ENCODE results near the gene CCNDBP1.
A peak's percentile ranks its signal among the peaks of the same experiment; 100 is the strongest.
"Not testable (repeated sequence)": the region's sequence is repeated elsewhere in the genome, so short reads cannot be mapped to it uniquely, and the experiment has no call there.

The CCNDBP1 gene

GRCh38 chr15:43194795-43195194 lies 9.6 kb downstream of the CCNDBP1 start:
- DNase-seq, result no peak

DNA sequence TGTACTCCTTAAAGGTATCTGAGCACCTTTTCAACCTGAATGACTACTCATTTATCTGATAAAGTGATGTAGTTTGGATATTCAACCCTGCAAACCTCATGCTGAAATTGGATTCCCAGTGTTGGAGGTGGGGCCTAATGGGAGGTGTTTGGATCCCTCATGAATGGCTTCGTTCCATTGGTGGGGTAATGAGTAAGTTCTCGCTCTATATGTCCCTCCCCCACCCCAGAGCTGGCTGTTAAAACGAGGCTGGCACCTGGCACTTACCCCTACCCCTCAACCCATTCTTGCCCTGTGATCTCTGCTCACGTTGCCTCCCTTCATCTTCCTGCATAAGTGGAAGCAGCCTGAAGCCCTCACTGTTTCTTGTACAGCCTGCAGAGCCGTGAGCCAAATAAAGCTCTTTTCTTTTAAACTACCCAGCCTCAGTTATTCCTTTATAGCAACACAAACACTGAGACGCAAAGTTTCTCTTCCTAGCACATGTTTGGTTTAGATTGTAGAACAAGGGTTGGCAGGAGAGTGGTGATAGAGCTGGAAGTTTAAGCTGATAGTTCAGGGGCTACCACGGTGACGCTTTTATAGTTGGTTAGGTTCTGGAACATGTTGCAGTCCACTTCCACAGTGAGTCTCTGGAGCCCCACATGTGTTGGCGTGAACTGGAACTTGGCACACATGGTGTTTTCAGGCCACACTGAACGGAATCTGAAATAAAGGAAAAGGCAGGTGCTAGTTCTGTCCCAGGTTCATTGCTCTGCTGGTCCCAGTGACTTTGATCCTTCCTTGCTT lies 11.8 kb downstream of the CCNDBP1 start:
- DNase-seq, result no peak

GRCh38 chr15:43197773-43198172 lies 12.6 kb downstream of the CCNDBP1 start:
- not testable (repeated sequence) for DNase-seq

GRCh38 chr15:43198556-43198955 lies 13.4 kb downstream of the CCNDBP1 start:
- not testable (repeated sequence) for DNase-seq

DNA sequence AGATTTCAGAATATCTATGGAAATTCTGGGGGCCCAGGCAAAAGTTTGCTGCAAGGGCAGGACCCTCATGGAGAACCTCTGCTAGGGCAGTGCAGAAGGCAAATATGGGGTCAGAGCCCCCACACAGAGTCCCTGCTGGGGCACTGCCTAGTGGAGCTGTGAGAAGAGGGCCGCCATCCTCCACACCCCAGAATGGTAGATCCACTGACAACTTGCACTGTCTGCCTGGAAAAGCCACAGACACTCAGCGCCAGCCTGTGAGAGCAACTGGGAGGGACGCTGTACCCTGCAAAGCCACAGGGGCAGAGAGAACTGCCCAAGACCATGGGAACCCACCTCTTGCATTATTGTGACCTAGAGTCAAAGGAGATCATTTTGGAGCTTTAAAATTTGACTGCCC lies 13.8 kb downstream of the CCNDBP1 start:
- no peak for DNase-seq

DNA sequence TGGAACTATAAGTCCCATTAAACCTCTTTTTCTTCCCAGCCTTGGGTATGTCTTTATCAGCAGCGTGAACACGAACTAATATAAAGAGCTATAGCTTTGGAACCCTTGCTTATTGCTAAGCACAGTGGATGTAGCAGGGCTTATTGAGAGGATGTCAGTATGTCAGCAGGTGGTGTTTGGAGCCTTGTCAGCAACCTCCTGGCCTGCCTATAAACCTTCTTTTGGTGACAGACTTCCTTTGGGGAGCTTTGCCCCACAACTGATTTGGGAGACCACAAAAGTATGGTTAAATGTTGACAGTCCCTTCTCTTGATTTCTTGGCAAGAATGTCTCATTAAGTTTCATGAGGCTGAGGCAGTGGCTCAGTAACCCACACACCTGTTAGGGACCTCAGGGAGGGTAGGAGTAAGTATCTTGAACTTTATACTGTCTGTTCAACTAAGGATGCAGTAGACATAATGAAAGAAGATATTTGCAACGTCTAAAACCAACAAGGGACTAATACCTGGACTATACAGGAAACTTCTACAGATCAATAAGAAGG lies 14.8 kb downstream of the CCNDBP1 start:
- DNase-seq, result no peak

- peak; percentile 39 for DNase-seq
Observed at GRCh38 chr15:43204016-43204901, 19.1 kb downstream of the CCNDBP1 start.

DNA sequence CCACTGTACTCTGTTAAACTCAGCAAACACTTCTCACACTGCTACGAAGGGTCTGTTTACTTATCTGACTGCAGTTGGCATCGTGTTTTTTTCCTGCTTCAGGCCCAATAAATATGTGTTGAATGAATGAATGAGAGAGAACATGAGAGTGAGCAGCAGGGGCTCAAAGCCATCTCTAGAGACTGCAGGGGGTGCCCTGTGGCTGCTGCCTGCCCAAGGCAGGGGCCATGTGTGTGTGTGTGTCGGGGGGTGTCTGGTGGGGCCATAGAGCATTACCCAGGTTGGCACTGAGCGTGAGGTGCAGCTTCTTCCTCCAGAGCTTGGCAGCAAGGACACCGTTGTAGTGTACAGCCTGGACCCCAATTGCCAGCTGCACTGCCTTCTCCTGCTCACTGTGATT lies 20.9 kb downstream of the CCNDBP1 start:
- DNase-seq, result no peak

DNA sequence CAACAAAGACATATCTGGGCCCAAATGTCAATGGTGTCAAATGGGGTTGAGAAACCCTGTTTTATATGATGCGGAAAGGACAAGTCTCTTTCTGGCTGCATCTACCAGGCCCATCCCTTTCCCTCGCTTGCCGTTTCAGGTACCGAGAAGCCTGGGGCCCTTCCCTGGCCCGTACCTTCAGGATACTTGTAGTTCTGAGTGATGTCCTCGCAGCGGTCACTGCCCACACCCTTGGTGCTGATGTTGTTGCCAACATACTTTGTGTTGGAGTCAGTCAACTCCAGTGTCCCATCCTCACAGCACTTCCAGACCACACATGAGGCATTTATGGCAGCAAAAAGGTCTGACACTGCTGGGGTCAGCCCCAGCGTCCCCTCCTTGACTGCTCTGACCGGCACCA lies 21.8 kb downstream of the CCNDBP1 start:
- DNase-seq, result no peak

DNA sequence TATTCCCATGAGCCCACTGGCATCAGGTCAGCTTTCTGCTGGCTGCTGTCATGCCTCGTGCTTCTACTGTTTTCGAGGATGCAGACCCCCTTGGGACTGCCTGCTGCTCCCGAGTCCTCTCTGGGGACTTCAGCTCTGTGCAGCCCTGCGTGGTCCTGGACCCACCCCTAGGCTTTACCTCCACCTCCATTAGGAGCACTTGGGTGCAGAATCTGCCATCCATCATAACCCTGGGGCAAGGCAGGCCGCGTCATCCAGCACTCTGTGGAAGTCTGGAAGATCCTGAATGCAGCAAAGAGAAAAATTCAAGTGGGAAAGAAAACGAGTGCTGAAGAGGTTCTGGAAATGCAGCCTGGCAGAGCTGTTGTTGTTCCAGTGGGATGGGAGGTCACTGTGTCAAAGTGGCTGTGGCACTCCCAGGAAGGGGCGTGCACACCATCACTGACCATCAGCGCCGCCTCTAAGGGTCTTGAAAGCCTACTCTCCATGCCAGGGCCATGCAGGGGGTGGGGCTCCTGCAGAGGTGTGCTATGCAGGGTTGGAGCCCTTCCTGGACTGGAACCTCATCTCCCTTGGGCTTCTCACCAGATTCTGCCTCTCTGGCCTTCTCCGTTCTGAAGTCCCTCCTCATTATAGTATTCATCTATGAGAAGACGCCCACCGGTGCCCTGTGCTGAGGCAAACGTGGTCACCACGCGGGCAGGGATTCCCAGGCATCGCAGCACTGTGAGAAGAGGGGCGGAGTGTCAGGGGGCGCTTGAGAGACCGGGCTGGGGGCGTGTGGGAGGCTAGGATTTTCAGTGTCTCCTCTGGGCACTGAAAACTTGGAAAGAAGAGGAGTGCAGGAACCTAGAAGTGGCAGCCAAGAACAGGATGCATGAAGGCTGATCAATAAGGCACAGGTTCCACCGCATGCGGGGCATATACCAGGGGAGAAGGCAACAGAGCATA lies 23.1 kb downstream of the CCNDBP1 start:
- no peak for DNase-seq

GRCh38 chr15:43209059-43209824 lies 24.0 kb downstream of the CCNDBP1 start:
- no peak for DNase-seq

- DNase-seq, result no peak
Observed at GRCh38 chr15:43210172-43210745, 25.1 kb downstream of the CCNDBP1 start.

- DNase-seq, result no peak
Observed at GRCh38 chr15:43210807-43211206, 25.6 kb downstream of the CCNDBP1 start.

- no peak for DNase-seq
Observed at GRCh38 chr15:43211224-43211735, 26.1 kb downstream of the CCNDBP1 start.

GRCh38 chr15:43212299-43212698 lies 27.1 kb downstream of the CCNDBP1 start:
- DNase-seq, result no peak

- DNase-seq, result no peak
Observed at GRCh38 chr15:43212951-43213350, 27.7 kb downstream of the CCNDBP1 start.

GRCh38 chr15:43213466-43213865 lies 28.3 kb downstream of the CCNDBP1 start:
- no peak for DNase-seq

DNA sequence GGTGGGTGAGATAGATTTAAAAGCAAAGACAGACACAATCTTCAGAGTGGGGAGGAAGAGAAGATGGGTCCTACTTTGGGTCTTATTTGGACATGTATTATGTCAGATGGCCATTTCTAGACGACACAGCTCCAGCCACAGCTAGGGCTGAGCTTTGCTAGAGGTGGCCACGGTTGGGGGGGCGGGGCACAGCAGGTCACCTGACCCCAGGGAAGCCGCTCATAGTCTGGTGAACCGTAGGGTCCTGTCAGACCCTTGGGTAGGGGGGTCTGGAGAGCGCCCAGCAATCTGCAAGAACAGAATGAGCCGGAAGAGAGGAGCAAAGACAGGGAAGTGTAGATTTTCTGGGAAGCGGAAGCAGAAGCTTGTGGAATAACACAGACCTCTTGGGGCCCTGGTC lies 29.0 kb downstream of the CCNDBP1 start:
- DNase-seq, result no peak

DNA sequence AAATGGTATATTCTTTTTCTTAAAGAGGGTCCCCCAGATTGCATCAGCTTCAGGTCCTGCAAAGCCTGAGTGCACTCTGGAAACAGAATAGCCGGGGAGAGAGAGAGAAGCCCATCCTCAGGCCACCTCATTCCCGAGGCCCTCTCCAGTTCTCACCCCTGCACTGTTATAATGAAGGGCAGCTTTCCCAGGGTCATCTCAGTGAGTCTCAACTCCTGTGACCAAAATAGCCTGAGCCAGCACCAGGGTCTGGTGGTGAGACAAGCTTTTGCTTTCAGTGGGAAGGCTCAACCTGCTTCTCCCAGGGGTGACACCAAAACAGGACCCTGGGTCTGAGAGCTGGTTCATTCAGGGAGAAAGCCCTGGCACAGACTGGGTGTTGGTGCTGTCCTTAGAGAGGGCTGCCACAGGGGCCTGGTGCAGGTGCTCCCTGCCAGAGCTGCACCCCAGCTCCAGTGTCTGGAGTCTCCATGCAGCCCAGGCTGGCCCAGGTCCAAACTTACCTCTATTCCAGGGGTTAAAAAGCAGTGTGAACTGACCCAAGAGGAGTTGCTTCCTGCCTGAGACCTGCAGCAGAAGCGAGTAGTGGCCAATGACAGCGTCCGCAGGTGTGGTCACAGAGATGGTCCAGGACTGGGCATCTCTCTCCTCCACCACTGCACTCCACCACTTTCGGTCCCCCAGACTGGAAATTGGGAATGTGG lies 29.5 kb downstream of the CCNDBP1 start:
- DNase-seq, result no peak

- DNase-seq, result no peak
Observed at GRCh38 chr15:43215961-43216360, 30.8 kb downstream of the CCNDBP1 start.

Data from CD4-positive, alpha-beta T cell treated with Interleukin-4 for 4 hours (primary cell).